HG03139 (cell line): Measurements from ENCODE around the gene PTPRT.

ENCODE experiments used
- ATAC-seq: cut with Tn5 transposase; IDR thresholded peaks from one replicate; pipeline ENCODE4 v1.9.1; 2021; ENCODE audit not compliant: unreplicated experiment

Gene PTPRT

GRCh38 chr20:42158272-42158671 lies 1031.4 kb downstream of the PTPRT start:
- no peak for ATAC-seq

GRCh38 chr20:42155586-42155985 lies 1034.1 kb downstream of the PTPRT start:
- ATAC-seq, result no peak

- ATAC-seq, result no peak
Measured at GRCh38 chr20:42152575-42152974, 1037.1 kb downstream of the PTPRT start.

GRCh38 chr20:42150230-42150629 lies 1039.5 kb downstream of the PTPRT start:
- ATAC-seq, result no peak

GRCh38 chr20:42138729-42139128 lies 1051.0 kb downstream of the PTPRT start:
- no peak for ATAC-seq

GRCh38 chr20:42134265-42135098 lies 1055.2 kb downstream of the PTPRT start:
- ATAC-seq, result no peak

- no peak for ATAC-seq
Measured at GRCh38 chr20:42130810-42131596, 1058.7 kb downstream of the PTPRT start.

- no peak for ATAC-seq
Measured at GRCh38 chr20:42125426-42125825, 1064.3 kb downstream of the PTPRT start.

GRCh38 chr20:42123981-42124473 lies 1065.7 kb downstream of the PTPRT start:
- no peak for ATAC-seq

- no peak for ATAC-seq
Measured at GRCh38 chr20:42118409-42119125, 1071.1 kb downstream of the PTPRT start.

- ATAC-seq, result no peak
Measured at GRCh38 chr20:42118001-42118400, 1071.7 kb downstream of the PTPRT start.

GRCh38 chr20:42113236-42113635 lies 1076.5 kb downstream of the PTPRT start:
- ATAC-seq, result no peak

GRCh38 chr20:42112161-42112560 lies 1077.5 kb downstream of the PTPRT start:
- no peak for ATAC-seq

GRCh38 chr20:42111349-42111748 lies 1078.4 kb downstream of the PTPRT start:
- ATAC-seq, result no peak

GRCh38 chr20:42110301-42110700 lies 1079.4 kb downstream of the PTPRT start:
- ATAC-seq, result no peak

GRCh38 chr20:42102000-42102399 lies 1087.7 kb downstream of the PTPRT start:
- ATAC-seq, result no peak

- ATAC-seq, result no peak
Measured at GRCh38 chr20:42100137-42100704, 1089.5 kb downstream of the PTPRT start.

- ATAC-seq, result no peak
Measured at GRCh38 chr20:42099101-42099500, 1090.6 kb downstream of the PTPRT start.

GRCh38 chr20:42098418-42098817 lies 1091.3 kb downstream of the PTPRT start:
- no peak for ATAC-seq

- no peak for ATAC-seq
Measured at GRCh38 chr20:42097741-42098140, 1092.0 kb downstream of the PTPRT start.

GRCh38 chr20:42095221-42095620 lies 1094.5 kb downstream of the PTPRT start:
- no peak for ATAC-seq
